AG08395 (cell line): ENCODE data around the gene ZNF438.
A peak's percentile ranks its signal among the peaks of the same experiment; 100 is the strongest.
"Not testable (repeated sequence)": the region's sequence is repeated elsewhere in the genome, so short reads cannot be mapped to it uniquely, and the experiment has no call there.

Source experiments
- DNase-seq: peaks from one replicate; pipeline ENCODE4 v3.0.0; 2012; ENCODE audit warnings: mixed read lengths, low spot score

The ZNF438 gene

GRCh38 chr10:31051703-31052102 is 20.0 kb upstream of the ZNF438 start:
- DNase-seq: no peak

GRCh38 chr10:31042670-31043069 is 11.0 kb upstream of the ZNF438 start:
- DNase-seq: no peak

- DNase-seq: no peak
Observed at GRCh38 chr10:31041011-31041410, 9.3 kb upstream of the ZNF438 start.

- DNase-seq: not testable (repeated sequence)
Observed at GRCh38 chr10:31039006-31039405, 7.3 kb upstream of the ZNF438 start.

GRCh38 chr10:31037749-31038148 is 6.1 kb upstream of the ZNF438 start:
- DNase-seq: no peak

GRCh38 chr10:31036209-31036608 is 4.5 kb upstream of the ZNF438 start:
- no peak for DNase-seq

GRCh38 chr10:31035266-31035798 is 3.7 kb upstream of the ZNF438 start:
- DNase-seq: no peak

GRCh38 chr10:31034098-31034909 is 2.6 kb upstream of the ZNF438 start:
- peak; percentile 82 for DNase-seq

GRCh38 chr10:31033147-31033546 is 1.5 kb upstream of the ZNF438 start:
- no peak for DNase-seq

- peak; percentile 93 for DNase-seq
Observed at GRCh38 chr10:31032258-31033132, 830 bp upstream of the ZNF438 start.

- no peak for DNase-seq
Observed at GRCh38 chr10:31031205-31031557, 484 bp downstream of the ZNF438 start.

GRCh38 chr10:31030800-31031199 is 865 bp downstream of the ZNF438 start:
- DNase-seq: no peak

GRCh38 chr10:31030260-31030659 is 1.4 kb downstream of the ZNF438 start:
- no peak for DNase-seq

- DNase-seq: no peak
Observed at GRCh38 chr10:31028081-31028480, 3.6 kb downstream of the ZNF438 start.

- not testable (repeated sequence) for DNase-seq
Observed at GRCh38 chr10:31026279-31026678, 5.4 kb downstream of the ZNF438 start.

- DNase-seq: no peak
Observed at GRCh38 chr10:31025142-31025541, 6.5 kb downstream of the ZNF438 start.

- no peak for DNase-seq
Observed at GRCh38 chr10:31023558-31023957, 8.1 kb downstream of the ZNF438 start.

- no peak for DNase-seq
Observed at GRCh38 chr10:31020209-31020608, 11.5 kb downstream of the ZNF438 start.

- DNase-seq: no peak
Observed at GRCh38 chr10:31018962-31019361, 12.7 kb downstream of the ZNF438 start.

- no peak for DNase-seq
Observed at GRCh38 chr10:31018356-31018750, 13.3 kb downstream of the ZNF438 start.

GRCh38 chr10:31017534-31018355 is 13.9 kb downstream of the ZNF438 start:
- no peak for DNase-seq
